HCT116 (cell line): ENCODE results near the gene WNT16. TPM values are rescaled to one million over a fixed set of nuclear protein-coding genes. Genes with fewer than 3 reads are reported as not detected.
A peak's percentile ranks its signal among the peaks of the same experiment; 100 is the strongest.

ENCODE experiments used
- ATAC-seq: fragments of 200-7000 bp; cut with Tn5 transposase; 2 replicates; pipeline ENCODE4 v1.9.1; 2020; ENCODE audit warnings: mild to moderate bottlenecking, moderate library complexity
- BruUV-seq: library from RNA; stranded (reverse); fragments of 400-500 nt; replicated peaks from 2 replicates; lab custom pipeline; 2021; lab: Mats Ljungman, UMichigan
- CTCF ChIA-PET: fragments of 300-600 bp; sonication (Branson Sonifier 250); formaldehyde crosslinking; loops from one replicate; lab custom pipeline; 2021; ENCODE audit warnings: antibody characterized with exemption; lab: Charles Lee
- POLR2A ChIA-PET: fragments of 300-600, 350-600 bp; sonication (Branson Sonifier 250); formaldehyde crosslinking; loops from one replicate; lab custom pipeline; 2021; ENCODE audit warnings: antibody characterized with exemption; lab: Charles Lee
- RAD21 ChIA-PET, 2 experiments: fragments of 300-600 bp; sonication (Branson Sonifier 250); formaldehyde crosslinking; loops; one replicate each; lab custom pipeline; 2023; ENCODE audit warnings: low total read pairs in 2 of 2; ENCODE audit not compliant: uncharacterized antibody in 2 of 2, unreplicated experiment in 2 of 2, low non-redundant PET in 1 of 2; lab: Charles Lee
- DNase-seq: peaks from one replicate; pipeline ENCODE4 v3.0.0-alpha.2; 2010; ENCODE audit warnings: low read depth, low spot score
- H2AFZ ChIP-seq: fragments of 200-600 bp; shearing (Covaris generic), sonication (generic); 2 replicates; pipeline ENCODE4 v1.6.1; 2017; ENCODE audit warnings: low read depth, mixed run types, mixed read lengths, antibody characterized with exemption, low read length; ENCODE audit not compliant: poor library complexity, severe bottlenecking
- H3K27ac ChIP-seq: 2 replicates; pipeline ENCODE4 v1.5.1; 2012; ENCODE audit warnings: low read depth, low read length
- H3K27me3 ChIP-seq: fragments of 200-600 bp; sonication (generic); 2 replicates; pipeline ENCODE4 v1.6.1; 2016; ENCODE audit warnings: mixed run types, low read length, mixed read lengths; ENCODE audit not compliant: insufficient read depth
- H3K36me3 ChIP-seq, 2 experiments: fragments of 200-500 bp in 1 of 2; fragments of 200-600 bp in 1 of 2; sonication (Bioruptor generic) in 1 of 2; sonication (generic) in 1 of 2; 2 replicates each; pipeline versions ENCODE4 v1.5.1 to v1.6.1; 2014 to 2016; ENCODE audit warnings: low read length in 2 of 2, inconsistent platforms in 1 of 2, mixed read lengths in 1 of 2, mixed run types in 1 of 2; ENCODE audit not compliant: insufficient read depth in 2 of 2, control insufficient read depth in 1 of 2
- H3K4me1 ChIP-seq, 2 experiments: fragments of 200-600 bp in 1 of 2; sonication (generic) in 1 of 2; 2 replicates each; pipeline versions ENCODE4 v1.5.1 to v1.6.1; 2012 to 2017; ENCODE audit warnings: low read length in 2 of 2, inconsistent platforms in 1 of 2, mild to moderate bottlenecking in 1 of 2, mixed read lengths in 1 of 2, mixed run types in 1 of 2, moderate library complexity in 1 of 2; ENCODE audit not compliant: insufficient read depth in 2 of 2, control insufficient read depth in 1 of 2
- H3K4me2 ChIP-seq: fragments of 200-600 bp; sonication (generic); 2 replicates; pipeline ENCODE4 v1.6.1; 2017; ENCODE audit warnings: mixed run types, low read length, mixed read lengths
- H3K4me3 ChIP-seq, 2 experiments: fragments of 200-600 bp in 1 of 2; sonication (generic) in 1 of 2; replicated peaks in 1 of 2; 2 replicates each; pipeline ENCODE4 v1.5.1; 2011 to 2016; ENCODE audit warnings: low read length in 2 of 2, control low read depth in 1 of 2, low read depth in 1 of 2, mild to moderate bottlenecking in 1 of 2, mixed read lengths in 1 of 2, mixed run types in 1 of 2
- H3K79me2 ChIP-seq: fragments of 200-600 bp; sonication (generic); 2 replicates; pipeline ENCODE4 v1.6.1; 2017; ENCODE audit warnings: mild to moderate bottlenecking, mixed run types, low read length, moderate library complexity, mixed read lengths; ENCODE audit not compliant: insufficient read depth
- H3K9ac ChIP-seq: fragments of 200-600 bp; sonication (generic); 2 replicates; pipeline ENCODE4 v1.6.1; 2016; ENCODE audit warnings: low read length, mixed read lengths
- H3K9me2 ChIP-seq: fragments of 200-600 bp; sonication (generic), shearing (Covaris generic); 2 replicates; pipeline ENCODE4 v1.6.1; 2017; ENCODE audit warnings: mixed run types, mild to moderate bottlenecking, moderate library complexity; ENCODE audit not compliant: insufficient read depth
- H3K9me3 ChIP-seq, 2 experiments: fragments of 200-500 bp in 1 of 2; fragments of 200-600 bp in 1 of 2; sonication (Bioruptor generic) in 1 of 2; sonication (generic) in 1 of 2; 2 replicates each; pipeline ENCODE4 v1.6.1; 2014 to 2017; ENCODE audit warnings: low read length in 2 of 2, mixed read lengths in 2 of 2, inconsistent platforms in 1 of 2, low read depth in 1 of 2, mild to moderate bottlenecking in 1 of 2, mixed run types in 1 of 2, moderate library complexity in 1 of 2; ENCODE audit not compliant: control insufficient read depth in 1 of 2, insufficient read depth in 1 of 2
- H4K20me1 ChIP-seq: fragments of 200-600 bp; sonication (generic), shearing (Covaris generic); 2 replicates; pipeline ENCODE4 v1.6.1; 2017; ENCODE audit warnings: mixed run types, mild to moderate bottlenecking, moderate library complexity; ENCODE audit not compliant: insufficient read depth
- JUND ChIP-seq: IDR thresholded peaks from 2 replicates; pipeline ENCODE4 v1.6.1; 2012
- SIN3A ChIP-seq: IDR thresholded peaks from 2 replicates; pipeline ENCODE4 v1.6.1; 2012; ENCODE audit warnings: low read depth
- TCF7L2 ChIP-seq: IDR thresholded peaks from 2 replicates; pipeline ENCODE4 v1.7.0; 2011; ENCODE audit warnings: borderline replicate concordance, inconsistent platforms; ENCODE audit not compliant: insufficient read depth, insufficient read length; ENCODE audit errors: extremely low read depth
- intact Hi-C: fragments of 100-400 bp; cut with micrococcal nuclease; formaldehyde crosslinking; loops from 2 replicates; pipeline ENCODE4 v1.10.0; 2022
- total RNA-seq: library from RNA; stranded (reverse); gene quantifications from one replicate; pipeline ENCODE4 v1.2.1, GENCODE V29; 2021; ENCODE audit not compliant: unreplicated experiment

Gene WNT16
- total RNA-seq, 1 experiment from 2014 or later, result 152 TPM

DNA sequence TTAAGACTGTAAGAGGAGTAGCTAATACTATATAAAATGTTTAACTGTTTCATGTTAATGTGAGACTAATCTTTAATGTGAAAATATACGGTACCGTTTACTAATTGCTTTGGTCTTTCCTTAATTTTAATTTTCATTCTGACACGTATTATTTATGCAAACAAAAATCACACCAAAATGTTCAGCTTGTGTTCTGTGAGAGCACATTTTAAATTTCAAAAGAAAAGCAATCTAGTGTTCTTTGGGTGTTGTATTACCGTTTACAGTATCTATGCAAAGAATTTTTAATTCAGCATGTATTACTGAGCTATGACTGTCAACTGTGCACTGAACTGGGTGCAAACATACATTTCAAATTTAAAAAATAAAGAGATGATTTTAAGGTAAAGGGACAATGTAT is 2.2 kb downstream of the WNT16 start:
- H2AFZ ChIP-seq, result no peak overlapping the region
- peak overlapping the region; percentile 88 for H3K4me2 ChIP-seq
- ChIA-PET POLR2A (interaction anchor here (1.8 kb wide), 1 partner anchor 36 kb away, joined by 4 read pairs; no protein-coding TSS in a partner anchor), RAD21 (no interaction called here), CTCF (interaction anchor here (0.8 to 1.2 kb wide), 2 partner anchors 66 to 663 kb away, joined by 3 to 4 read pairs; no protein-coding TSS in a partner anchor)
- H4K20me1 ChIP-seq, result no peaks in the 10 kb centered on the region
- TF ChIP-seq JUND, result peak; percentile 4; the same call in 1 of the 2 replicates
- no peak for TF ChIP-seq SIN3A
- ATAC-seq (no peak), DNase-seq (no peak)
- H3K4me1 ChIP-seq, result peaks cover 32 to 69% of the 10 kb centered on the region in 2 experiments; a peak in 3 of 4 replicates
- H3K9ac ChIP-seq, result peak overlapping the region; percentile 79
- peaks cover 26 to 38% of the 10 kb centered on the region in 2 experiments for H3K36me3 ChIP-seq
- H3K4me3 ChIP-seq, result peak overlapping the region; percentile 55 to 88
- no TSS peak for BruUV-seq
- H3K27me3 ChIP-seq, result no peaks in the 10 kb centered on the region
- H3K9me2 ChIP-seq, result no peaks in the 10 kb centered on the region
- H3K27ac ChIP-seq, result peak overlapping the region; percentile 92; the same call in 1 of the 2 replicates
- no peaks in the 10 kb centered on the region for H3K9me3 ChIP-seq
- peaks cover 73% of the 10 kb centered on the region for H3K79me2 ChIP-seq
- intact Hi-C loops, result loop anchor here (5.0 to 10.0 kb wide), 2 partner anchors 204 to 346 kb away; partner anchors contain the start of gene CPED1

DNA sequence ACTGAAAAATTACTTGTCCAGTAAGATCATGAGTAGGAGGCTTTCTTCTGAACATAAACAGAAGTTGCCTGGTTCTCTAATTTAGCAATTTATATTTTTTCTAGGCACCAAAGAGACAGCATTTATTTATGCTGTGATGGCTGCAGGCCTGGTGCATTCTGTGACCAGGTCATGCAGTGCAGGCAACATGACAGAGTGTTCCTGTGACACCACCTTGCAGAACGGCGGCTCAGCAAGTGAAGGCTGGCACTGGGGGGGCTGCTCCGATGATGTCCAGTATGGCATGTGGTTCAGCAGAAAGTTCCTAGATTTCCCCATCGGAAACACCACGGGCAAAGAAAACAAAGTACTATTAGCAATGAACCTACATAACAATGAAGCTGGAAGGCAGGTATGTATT is 2.8 kb downstream of the WNT16 start:
- ChIA-PET POLR2A (no interaction called here), CTCF (interaction anchor here (1.2 kb wide), 1 partner anchor 65 kb away, joined by 4 read pairs; no protein-coding TSS in a partner anchor), RAD21 (no interaction called here)
- no peak overlapping the region for H2AFZ ChIP-seq
- intact Hi-C loops, result loop anchor here (5.0 to 10.0 kb wide), 2 partner anchors 204 to 347 kb away; partner anchors contain the start of gene CPED1
- H4K20me1 ChIP-seq, result no peaks in the 10 kb centered on the region
- ATAC-seq (no peak), DNase-seq (no peak)
- H3K79me2 ChIP-seq, result peaks cover 78% of the 10 kb centered on the region
- no peaks in the 10 kb centered on the region for H3K27me3 ChIP-seq
- H3K9me3 ChIP-seq, result no peaks in the 10 kb centered on the region
- peak overlapping the region; percentile 88 for H3K4me2 ChIP-seq
- H3K9ac ChIP-seq, result peak overlapping the region; percentile 79
- peak overlapping the region; percentile 92 for H3K27ac ChIP-seq
- no TSS peak for BruUV-seq
- H3K9me2 ChIP-seq, result no peaks in the 10 kb centered on the region
- peaks cover 28 to 38% of the 10 kb centered on the region in 2 experiments for H3K36me3 ChIP-seq
- peak overlapping the region; percentile 55 to 88; a peak in 2 of 4 replicates for H3K4me3 ChIP-seq
- no peak for TF ChIP-seq TCF7L2
- H3K4me1 ChIP-seq, result peaks cover 29 to 68% of the 10 kb centered on the region in 2 experiments; a peak in 3 of 4 replicates
